Prostate gland (tissue), 2 donors: ENCODE data around the gene TATDN2. TPM values are rescaled to one million over a fixed set of nuclear protein-coding genes. Genes with fewer than 3 reads are reported as not detected.

Experiments
- microRNA counts, 2 donors: library from miRNA; unstranded; fragments of <30 nt; microRNA quantifications; one replicate each; lab custom pipeline; 2016 to 2017
- microRNA-seq: library from miRNA; unstranded; fragments of <30 nt; microRNA quantifications from one replicate; pipeline ENCODE4, GENCODE V29; 2016
- small RNA-seq, 2 donors: library from RNA; depleted of rRNA; stranded (forward); fragments of <200 nt; gene quantifications; one replicate each; pipeline ENCODE3, GENCODE V24; 2016
- total RNA-seq, 2 donors: library from RNA; depleted of rRNA; stranded (reverse); fragments of >200 nt; gene quantifications; one replicate each; pipeline ENCODE4 v1.1.0, GENCODE V29; 2016

The TATDN2 gene
- total RNA-seq, 2 donors from 2014 or later = 25.4 to 27.1 TPM

MicroRNA genes within 50 kb of the gene (microRNA counts, 767-probe panel; counts per million panel counts)
- microRNA hsa-miR-378b (lab: Ali Mortazavi, UCI) = 2,367 to 2,503 counts per million in 2 donors

Small RNA genes lying within 50 kb of the gene (microRNA-seq; reads per million reads assigned to microRNA genes)
- gene MIR378B = 0.42 reads per million

Small RNA genes lying within 50 kb of the gene (small RNA-seq; reads per million reads assigned to genes)
- gene MIR378B (0 to 0.20 reads per million in 2 donors), gene RF02126 (0 reads per million in 2 donors)

Other genes with a start within 250 kb of the TATDN2 start
- gene FANCD2, start 222.0 kb upstream of the TATDN2 start, total RNA-seq = 10 to 100 TPM in 1 of 2 donors, 1 to 10 TPM in 1; 7.6 to 13.2 TPM
- gene FANCD2OS, start 140.2 kb upstream of the TATDN2 start, total RNA-seq = 1 to 10 TPM; 1.1 to 2.3 TPM
- 100 to 1,000 TPM; 118 to 126 TPM for gene BRK1, start 132.8 kb upstream of the TATDN2 start, total RNA-seq
- 10 to 100 TPM; 59.5 to 67.7 TPM for gene VHL, start 106.7 kb upstream of the TATDN2 start, total RNA-seq
- gene IRAK2, start 83.5 kb upstream of the TATDN2 start, total RNA-seq = 1 to 10 TPM; 5.1 to 7.6 TPM
- gene GHRL, start 44.5 kb downstream of the TATDN2 start, total RNA-seq = 1 to 10 TPM in 1 of 2 donors, not detected in 1; 3.0 TPM
- gene SEC13, start 72.7 kb downstream of the TATDN2 start, total RNA-seq = 100 to 1,000 TPM; 108 to 117 TPM